CD4-positive, alpha-beta T cell treated with Interleukin-21 for 1 hour (primary cell): Measurements from ENCODE around the gene KCND1.

Experiments
- DNase-seq: peaks from one replicate; pipeline ENCODE4 v3.0.0-alpha.2; 2020

The KCND1 gene

DNA sequence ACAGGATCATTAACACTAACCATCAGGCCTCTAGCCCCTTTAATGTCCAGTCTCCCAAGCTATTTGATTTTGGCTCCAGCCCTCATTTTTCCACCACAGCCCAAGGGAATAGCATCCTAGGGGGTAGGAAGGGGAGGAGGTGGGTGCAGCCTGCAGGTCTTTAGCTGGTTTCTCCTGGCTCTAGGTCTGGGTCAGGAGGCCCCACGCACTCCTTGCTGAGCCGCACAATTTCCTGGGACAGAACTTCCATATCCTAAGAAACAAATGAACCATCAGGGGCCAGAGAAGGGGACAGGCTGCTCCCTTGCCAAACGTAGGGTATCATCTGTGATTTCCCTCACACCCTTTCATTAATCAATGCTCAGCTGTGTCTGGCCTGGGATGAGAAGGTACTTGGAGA is 2.4 kb upstream of the KCND1 start:
- DNase-seq: no peak

GRCh38 chrX:48972220-48973164 is 848 bp upstream of the KCND1 start:
- peak; percentile 41 for DNase-seq

DNA sequence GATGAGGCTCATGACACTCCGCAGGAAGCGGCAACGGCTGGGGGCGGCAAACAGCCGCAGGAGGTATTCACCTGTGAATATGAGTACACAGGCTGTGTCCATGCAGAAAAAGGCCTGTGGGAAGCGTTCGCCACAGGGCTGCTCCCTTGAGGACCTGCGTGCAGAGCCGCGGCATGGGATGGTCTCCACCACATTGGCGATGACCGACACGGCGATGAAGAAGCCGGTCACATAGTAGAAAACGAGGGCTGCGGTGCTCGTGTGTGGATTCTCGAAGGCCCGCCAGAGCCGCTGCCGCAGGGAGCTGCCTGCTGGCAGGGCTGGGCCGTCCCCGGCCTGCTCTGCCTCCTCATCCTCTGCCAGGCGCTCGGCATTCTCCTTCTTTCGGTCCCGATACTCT is 2.2 kb downstream of the KCND1 start:
- DNase-seq: no peak

- no peak for DNase-seq
These were observed 3.3 kb downstream of the KCND1 start for GRCh38 chrX:48968377-48968776.

DNA sequence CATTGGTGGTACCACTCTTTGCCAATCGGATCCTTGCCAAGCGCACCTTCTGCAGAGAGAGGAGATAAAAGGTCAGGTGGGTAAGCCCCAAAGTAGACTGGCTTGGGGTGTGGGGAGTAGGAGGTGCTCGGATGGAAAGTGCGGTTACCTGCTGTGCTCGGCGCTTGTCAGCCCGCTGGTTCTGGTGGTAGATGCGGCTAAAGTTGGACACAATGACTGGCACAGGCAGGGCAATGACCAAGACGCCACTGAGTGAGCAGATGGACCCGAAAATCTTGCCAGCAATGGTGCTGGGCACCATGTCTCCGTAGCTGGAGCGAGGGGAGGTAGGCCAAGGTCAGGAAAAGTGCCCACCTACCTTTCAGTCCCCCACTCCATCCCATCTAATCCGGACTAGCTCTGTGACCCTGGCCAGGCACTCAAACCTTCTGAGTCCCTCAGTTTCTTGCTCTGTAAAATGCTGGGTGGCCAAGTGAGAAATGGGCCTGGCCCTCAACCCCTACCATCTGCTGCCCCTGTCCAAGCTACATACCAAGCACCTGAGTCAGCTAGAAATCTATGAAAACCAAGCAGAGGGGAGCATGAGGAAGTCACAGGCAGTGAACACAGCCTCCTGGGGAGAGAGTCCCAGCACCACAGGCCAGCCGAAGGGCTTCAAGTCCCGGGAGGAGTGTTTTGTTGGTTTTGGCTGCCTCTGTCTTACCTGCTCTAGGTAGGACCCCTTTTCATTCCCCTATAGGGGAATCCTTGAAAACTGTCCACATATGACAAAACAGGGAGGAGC is 4.7 kb downstream of the KCND1 start:
- no peak for DNase-seq

GRCh38 chrX:48965959-48966358 is 5.7 kb downstream of the KCND1 start:
- no peak for DNase-seq

GRCh38 chrX:48961585-48962091 is 10.0 kb downstream of the KCND1 start:
- no peak for DNase-seq

GRCh38 chrX:48960291-48960690 is 11.4 kb downstream of the KCND1 start:
- no peak for DNase-seq

GRCh38 chrX:48958635-48959094 is 13.0 kb downstream of the KCND1 start:
- peak; percentile 34 for DNase-seq

DNA sequence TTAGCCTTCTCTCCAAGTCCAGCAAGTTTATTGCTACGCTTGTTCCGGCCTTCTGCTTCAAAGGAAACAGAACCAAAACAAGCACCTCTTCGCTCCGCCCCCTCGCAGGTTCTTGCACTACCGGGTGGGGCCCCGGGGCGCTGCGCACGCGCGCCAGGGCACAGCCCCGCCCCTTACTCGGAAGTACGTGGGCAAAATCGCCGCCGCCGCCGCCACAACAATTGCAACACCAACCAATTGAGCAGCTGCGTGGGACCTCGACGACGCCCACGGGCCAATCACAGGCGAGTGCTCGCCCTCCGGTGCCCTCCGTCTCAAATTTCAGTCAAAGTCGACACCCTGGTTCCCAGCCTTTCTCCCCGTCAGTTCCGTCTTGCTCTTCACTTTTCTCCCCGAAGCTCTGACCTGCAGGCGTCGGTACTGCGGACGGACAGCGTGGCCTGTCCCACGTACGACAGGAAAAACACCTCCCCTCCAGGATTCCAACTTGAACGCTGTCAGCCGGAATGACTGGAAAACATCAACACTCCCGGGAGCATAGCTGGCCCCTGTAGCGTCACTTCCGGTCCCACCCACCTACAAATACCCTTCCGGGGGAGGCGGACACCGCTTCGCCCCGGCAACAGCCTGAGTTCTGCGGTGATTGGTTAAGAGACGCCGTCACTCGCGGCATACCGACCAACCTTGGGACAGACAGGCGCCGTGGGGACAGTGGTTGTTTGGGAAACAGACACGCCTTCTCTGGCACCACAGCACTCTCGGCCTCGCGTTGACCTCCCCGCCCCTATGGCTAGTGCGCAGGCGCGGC is 13.6 kb downstream of the KCND1 start:
- DNase-seq: peak; percentile 97

- peak; percentile 84 for DNase-seq
These were observed 14.2 kb downstream of the KCND1 start, which contains the start of gene OTUD5 for GRCh38 chrX:48957477-48957826. TSS of gene OTUD5 (minus strand) at chrX:48957607. CDS start at chrX:48957570, 37 bp downstream.

DNA sequence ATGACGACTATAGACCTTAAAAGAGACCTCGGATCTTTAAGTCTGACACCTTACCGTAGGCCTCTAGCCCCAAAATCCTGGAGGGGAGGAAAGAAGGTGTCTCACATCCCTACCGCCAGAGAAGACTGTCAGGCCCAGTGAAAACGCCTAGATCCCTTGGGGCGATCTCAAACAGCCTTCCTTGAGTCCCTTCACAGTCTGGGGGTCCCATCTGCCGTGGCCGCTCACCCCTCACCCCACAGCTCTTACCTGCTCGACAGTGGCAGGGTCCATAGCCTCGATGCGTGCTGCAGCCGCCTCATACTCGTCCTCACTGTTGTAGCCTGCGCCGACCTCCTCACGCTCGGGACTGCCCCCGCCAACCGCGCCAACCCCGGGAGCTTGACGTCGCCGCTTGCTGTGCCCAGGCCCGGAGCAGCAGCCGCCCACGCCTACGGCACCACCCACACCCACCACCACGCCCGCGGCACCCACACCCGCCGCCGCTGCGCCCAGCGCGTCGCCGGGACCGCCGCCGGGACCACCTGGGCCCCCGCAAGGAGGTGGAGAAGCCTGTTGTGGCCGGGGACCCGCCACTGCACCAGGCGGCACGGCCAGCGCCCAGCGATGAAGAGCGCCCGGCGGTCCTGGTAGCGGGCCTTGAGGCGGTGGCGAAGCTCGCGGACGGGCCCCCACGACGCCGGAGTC is 14.8 kb downstream of the KCND1 start:
- DNase-seq: peak; percentile 69

DNA sequence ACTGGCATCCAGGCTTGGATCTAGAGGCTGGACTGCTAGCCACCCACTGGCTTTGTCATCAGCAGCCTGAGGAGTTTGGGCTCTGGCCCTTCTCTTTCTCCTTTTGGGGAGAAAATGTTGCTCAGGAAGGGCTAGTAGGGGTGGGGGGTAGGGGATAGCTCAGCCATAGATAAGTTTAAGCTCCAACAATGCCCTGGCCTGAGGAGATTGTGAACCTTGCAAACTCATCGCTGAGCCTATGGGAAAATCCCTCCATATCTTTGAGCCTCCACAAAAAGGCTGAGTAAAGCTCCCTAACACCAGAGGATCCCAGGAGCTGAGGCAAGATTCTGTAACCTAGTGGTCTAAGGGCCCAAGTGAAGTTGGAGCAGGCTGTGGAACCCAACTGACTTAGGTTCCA is 23.1 kb downstream of the KCND1 start:
- no peak for DNase-seq

DNA sequence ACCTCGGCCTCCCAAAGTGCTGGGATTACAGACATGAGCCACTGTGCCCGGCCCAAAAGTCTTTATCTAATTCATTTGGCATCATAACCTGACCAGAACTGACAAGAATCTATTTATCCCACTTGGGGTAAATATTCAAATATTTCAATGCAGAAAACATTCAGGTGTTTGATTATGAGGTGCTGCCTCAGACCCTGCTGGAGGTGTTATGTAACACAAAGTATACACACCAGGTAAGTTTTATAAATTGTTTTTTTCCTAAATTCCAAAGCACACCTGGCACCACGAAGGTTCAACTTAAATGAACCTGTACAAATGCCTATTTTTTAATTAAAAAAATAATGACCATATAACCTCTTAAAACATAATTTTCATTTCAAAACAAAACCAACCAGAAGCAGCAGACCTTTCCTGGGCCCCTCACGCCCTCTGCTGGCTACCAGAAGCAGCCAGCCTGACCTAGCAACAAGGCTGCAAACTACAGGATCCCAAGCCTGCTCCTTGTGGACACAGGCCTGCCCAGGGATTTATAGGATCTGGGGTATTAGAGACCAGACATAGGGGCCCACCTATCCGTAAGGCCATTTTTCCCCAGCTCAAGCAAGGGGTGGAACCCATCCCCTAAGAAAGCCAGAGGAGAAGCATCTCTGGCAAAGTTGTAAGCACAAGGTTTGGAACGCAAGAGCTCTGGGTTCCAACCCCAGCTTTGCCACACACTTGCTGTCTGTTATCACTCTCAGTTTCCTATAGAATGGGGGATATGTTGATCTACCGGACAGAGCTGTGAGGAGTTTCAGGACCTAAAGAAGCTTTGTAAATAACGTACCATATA is 25.9 kb downstream of the KCND1 start:
- DNase-seq: peak; percentile 67

DNA sequence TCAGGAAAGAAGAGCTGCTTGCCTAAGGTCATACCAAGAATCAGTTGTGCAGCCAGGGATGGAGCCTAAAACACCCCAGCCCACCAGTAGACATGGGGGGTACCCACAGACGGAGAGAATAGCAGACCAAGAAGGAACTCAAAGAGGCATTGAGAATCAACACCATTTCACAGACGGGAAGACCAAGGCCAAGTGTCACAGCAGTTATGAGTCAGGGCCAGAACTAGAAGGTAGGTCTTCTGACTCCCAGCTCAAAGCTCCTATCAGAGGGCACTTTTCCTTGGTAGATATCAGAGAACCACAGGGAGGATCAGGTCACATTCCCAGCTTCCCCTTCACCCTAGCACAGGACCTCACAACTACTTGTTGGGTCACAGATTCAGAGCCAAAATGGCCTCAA is 28.7 kb downstream of the KCND1 start:
- DNase-seq: no peak

DNA sequence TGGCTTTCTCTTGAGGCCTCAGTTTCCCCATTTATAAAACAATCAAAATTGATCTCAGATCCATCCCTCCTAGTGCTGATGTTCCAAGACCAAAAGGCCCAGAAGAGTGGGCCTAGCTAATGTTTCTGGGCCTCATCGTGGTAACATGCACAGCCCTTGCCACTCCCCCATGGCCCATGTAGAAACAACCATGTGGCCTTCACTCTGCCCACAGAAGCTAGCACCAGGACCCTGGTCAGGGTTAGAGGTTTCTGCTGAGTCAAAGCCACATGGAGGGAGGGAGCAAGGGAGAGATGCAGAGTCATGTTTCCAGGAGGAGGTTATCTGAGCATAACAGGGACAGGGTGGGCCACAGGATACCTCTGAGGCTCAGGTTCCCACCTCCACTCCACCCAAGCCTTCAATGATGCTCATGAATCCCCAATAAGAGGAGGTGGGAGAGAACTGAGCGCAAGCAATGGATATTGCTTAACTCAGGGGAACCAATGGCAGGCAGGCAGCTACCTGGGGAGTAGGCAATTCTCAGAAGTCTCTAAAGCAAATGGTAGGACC is 31.2 kb downstream of the KCND1 start:
- peak; percentile 24 for DNase-seq

DNA sequence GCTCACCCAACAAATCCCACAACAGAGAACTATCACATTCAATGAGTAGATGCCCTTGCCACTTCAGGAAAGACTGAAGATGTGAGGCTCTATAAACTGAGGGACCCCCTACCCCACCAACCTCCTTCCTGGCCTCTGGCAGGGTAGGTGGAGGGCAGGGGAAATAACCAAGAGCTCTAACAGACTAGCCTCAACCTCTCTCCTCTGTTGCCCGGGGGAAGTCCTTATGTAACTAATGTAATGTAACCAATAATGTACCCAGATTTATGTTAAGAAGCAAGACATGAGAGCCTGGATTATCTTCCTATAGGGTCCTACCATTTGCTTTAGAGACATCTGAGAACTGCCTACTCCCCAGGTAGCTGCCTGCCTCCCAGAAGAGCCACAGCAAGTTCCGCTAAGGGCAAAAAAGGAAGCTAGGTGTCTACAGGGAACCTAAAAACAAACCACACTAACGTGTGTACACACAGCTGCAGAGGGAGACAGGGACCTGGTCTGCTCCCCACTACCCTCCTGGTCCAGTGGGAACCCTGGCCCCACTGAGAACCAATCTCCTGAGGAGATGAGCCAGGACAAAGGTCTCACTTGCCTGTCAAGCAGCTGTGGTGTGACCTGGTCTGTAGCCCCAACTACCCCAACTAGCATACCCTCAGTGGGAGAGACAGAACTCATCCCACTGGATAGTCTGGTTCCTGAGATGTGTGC is 32.0 kb downstream of the KCND1 start:
- DNase-seq: peak; percentile 67

DNA sequence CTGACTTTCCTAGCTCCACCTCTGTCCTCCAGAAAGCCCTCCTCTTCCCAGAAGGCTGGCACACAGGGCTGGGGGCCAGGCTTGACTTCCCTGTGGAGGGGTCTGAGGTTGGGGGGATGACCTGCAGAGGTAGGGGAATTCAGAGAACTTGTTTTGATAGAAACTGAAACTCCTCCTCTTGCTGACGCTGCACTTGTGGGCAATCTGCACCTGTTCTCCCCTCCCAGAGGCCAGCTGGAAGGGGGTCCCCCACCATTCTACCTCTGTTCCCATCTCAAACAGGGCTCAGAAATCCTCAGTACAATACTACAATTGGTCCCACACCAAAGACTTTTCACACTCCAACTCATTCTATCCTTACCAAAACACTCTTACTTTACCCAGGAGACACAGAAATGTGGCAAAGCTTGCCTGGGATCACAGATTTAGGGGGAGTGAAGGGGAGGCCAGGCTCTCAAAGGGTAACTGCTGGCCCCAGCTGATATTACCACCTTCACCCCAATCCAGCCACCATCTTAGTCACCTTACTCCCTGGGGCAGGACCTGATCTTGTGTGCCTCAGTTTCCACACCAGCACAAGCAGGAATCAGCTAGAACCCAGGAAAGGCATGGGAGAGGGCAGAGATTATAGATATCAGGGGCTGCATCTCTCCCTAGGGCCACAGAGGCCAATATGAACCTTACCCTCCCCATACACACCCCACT is 32.8 kb downstream of the KCND1 start:
- peak; percentile 93 for DNase-seq
